ENCODE measurements around the gene FAM200B.

FAM200B gene

DNA sequence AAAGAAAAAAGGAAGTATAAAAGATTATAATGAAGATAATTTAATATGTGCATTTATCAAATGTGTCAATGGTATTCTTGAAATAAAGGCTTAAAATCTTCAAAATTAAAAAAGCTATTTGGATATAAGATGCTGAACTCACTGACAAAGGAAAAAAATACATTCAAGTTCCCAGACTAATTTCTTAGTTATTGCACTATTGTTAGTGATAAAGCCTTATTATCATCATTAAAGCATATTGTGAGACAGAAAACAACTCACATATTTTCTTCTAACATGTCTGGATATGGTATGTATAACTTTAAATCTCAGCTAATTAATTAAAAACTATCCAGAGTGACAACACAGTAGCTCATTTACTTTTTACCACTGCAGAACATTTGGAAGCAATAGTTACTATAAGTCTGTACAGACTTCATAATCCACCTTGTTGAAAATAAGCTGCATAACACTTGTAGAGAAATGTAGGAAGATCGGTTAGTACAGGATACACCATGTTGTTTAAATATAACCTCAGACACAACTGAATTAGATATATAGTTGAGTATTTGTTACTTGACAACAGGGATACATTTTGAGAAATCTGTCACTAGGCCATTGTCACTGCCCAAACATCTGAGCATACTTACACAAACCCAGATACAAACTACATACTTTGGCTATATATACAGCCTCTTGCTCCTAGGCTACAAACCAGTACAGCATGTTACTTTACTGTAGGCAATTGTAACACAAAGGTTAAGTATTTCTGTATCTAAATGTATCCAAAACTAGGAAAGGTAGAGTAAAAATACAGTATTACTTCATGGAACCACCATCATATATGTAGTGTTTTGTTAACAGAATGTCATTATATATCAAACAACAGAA, 12.8 kb upstream of the FAM200B start:
- DNase-seq (ENCODE audit: low spot score) = no peak

DNA sequence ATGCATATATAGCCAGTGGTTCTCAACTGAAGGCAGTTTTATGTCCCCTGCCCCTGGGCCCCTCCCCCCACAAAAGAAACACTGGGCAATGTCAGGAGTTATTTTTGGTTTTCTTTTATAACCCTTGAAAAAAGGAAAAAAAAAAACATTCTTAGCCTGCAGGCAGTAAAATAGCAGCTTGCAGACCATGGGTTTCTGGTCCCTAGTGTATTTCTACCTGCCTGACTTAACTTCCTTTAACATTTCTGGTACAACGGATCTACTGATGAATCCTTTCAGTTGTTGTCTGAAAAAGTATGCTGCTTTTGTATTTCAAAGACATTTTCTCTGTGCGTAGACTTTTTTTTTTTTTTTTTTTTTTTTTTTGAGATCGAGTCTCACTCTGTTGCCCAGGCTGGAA, 11.1 kb upstream of the FAM200B start:
- DNase-seq (ENCODE audit: low spot score) = no peak

DNA sequence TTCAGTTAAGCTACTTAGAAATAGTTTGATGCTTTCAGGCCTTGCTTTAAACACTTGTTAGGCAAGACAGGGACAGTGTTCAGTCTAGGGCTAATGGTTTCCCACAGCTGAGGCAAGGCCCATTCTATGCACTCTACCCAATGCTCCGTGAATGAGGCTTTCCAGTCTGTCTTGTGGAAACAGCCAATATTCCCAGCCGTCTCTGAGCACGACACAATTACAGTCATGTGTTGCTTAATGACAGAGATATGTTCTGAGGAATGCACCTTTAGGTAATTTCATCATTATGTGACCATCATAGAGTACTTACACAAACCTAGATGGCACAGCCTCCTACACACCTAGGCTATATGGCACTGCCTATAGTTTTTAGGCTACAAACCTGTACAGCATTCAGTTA, 9.5 kb upstream of the FAM200B start:
- DNase-seq (ENCODE audit: low spot score) = no peak

DNA sequence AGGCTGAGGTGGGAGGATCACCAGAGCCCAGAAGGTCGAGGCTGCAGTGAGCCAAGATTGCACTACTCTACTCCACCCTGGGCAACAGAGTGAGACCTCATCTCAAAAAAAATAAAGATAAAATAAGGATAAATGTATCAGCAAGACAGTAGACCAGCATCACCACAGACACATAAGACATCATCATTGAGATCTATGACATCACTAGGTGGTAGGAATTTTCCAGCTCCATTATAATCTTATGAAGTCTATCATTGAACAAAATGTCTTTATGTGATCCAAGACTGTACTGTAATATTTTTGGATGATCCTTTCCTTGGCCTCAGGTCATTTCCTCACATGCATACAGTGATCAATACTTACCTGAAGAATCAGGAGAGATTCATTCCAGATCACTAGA, 8.3 kb upstream of the FAM200B start:
- no peak for DNase-seq (ENCODE audit: low spot score)

DNA sequence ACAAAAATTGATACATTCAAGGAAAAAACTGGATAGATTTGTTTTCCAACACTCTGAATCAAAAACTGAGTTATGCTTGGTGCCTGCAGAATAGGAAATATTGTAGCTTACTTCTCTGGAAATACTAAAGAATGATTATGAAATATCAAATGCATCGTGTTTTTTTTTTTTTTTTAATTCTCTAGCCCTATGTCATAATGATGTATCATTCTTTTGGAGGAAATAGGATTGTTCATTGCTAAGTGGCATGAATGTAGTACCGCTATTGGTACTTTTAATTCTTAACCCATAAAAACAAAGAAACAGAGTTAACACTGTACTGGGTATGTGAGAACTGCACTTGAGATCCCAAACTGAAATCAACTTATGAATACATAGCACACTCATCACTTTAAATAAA, 7.6 kb upstream of the FAM200B start:
- DNase-seq (ENCODE audit: low spot score) = no peak

DNA sequence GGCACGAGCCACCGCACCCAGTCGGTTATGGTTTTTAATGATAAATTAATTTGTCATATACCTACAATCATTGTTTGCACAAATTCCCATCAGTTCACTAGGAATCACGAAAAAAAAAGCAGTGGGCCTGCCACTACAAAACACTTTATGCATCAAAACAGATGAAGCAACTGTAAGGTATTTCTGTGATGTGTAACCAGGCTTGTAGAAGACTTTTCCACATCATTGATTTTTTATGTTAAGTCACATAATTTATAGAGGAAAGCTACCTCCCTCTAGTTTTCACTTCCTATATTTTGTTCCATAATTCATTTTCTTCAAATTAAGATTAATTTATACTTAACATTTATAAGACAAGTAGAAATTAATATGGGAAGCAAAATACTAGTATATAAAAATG, 6.7 kb upstream of the FAM200B start:
- DNase-seq (ENCODE audit: low spot score) = no peak

DNA sequence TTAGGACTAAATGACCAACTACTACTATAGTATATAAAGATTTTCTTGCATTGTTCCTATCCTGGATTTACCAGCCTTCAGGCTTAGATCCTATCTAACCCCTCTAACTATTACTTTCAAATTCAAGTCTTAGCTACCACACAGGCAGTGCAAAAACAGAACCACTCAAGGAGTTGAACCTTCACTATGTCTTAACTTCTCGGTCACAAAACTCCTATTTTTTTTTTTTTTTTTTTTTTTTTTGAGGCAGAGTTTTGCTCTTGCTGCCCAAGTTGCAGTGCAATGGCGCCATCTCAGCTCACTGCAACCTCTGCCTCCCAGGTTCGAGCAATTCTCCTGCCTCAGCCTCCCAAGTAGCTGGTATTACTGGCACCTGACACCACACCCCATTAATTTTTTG, 6.3 kb upstream of the FAM200B start:
- no peak for DNase-seq (ENCODE audit: low spot score)

DNA sequence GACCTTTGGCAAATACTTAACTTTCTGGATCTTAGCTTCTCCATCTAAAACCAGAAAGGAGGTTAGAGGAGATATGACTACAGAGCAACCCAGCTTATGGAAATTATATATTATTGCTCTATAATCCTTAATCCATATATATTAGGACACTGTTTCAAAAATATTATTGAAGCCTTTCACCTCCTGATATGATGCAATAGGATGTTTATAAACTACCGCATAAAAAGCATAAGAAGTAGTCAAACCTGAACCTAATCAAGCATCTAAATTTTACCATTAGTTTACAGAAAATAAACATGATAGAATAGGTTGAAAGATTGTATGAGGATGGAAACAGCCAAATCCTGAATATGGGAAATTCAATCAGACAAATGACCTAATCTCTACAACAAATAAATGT, 5.6 kb upstream of the FAM200B start:
- no peak for DNase-seq (ENCODE audit: low spot score)

DNA sequence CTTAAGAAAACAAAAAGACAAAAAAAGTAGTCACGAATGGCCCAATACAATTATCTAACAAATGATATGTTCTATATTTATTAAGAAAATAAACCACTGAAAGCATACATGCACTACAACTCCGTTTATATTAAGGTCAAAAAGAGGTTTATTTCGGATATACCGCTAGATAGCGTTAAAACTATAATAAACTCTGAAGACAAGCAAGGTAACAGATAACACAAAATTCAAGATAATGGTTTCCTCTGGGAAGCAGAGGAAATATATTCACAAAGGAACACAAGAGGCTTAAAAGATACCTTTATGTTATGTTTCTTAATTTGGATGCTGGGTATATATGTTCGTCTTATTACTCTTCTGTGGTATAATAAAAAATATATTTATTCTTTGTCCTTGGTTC, 4.7 kb upstream of the FAM200B start:
- DNase-seq (ENCODE audit: low spot score) = no peak

DNA sequence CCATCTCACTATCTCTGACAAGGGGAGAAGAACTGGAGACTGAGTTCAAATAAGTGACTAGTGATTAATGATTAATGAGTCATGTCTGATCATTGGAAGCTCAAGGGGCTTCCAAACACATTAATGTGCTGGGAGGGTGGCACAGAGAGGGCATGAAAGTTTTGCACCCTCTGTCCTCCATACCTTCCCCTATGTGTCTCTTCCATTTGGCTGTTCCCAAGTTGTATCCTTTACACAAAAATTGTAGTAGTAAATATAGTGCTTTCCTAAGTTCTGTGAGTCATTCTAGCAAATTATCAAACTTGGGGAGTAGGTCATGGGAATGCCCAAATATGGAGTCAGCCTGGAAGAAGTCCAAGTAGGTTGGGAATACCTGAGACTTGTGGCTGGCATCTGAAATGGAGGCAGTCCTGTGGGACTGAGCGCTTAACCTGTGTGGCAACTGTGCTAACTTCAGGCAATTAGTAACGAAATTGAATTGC, 4.1 kb upstream of the FAM200B start:
- no peak for DNase-seq (ENCODE audit: low spot score)

DNA sequence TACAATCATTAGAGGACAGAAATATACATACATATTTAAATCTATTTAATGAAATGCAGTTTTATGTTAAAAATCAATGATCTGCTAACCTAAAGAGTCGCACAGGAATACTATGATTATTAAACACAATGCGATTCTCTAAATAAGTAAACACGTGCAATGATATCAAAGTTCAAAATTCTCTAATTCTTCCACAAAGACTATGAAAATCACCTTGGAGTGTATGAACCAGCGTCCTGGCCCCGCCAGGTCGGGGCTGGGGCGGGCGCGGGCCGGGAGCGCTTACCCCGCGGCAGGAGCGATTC, 608 bp upstream of the FAM200B start:
- DNase-seq (ENCODE audit: low spot score) = no peak

DNA sequence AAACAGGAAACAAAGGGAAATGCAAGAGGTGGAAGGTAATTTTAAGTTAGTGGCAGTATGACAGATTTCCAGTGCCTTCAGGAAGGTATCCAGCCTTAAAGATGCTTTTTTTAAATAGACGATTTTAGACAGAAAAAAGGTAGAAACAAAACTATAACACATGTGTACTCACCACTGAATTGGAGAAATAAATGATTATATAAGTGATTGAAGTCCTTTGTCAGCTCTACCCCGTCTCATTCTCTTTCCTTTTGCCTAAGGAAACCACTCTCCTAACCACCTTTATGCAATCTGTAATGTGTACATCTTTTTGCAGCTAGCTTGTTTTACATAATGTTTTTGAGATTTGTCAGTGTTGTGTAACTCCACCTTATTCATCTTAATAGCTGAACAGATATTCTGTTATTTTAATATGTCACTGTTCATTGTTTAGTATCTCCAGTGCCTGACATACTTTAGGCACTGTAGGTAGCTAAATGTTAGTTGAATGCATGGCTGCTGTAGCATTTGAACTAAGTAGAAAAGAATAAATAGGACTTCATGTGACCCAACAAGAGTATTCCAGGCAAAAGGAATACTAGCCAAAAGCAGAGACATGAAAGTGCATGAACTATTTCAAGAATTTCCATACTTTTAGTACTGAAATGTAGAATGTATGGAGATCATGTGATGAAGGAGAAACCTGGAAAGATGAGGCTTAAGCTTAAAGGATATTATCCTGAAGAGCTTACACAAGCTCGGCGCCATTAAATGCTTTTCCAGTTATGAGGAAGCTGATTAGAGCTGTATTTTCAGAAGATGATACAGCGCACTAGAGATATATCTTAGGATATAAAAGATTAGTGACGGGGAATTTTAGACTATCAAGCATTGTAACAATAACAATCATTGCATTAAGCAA, 865 bp downstream of the FAM200B start:
- DNase-seq (ENCODE audit: low spot score) = no peak

DNA sequence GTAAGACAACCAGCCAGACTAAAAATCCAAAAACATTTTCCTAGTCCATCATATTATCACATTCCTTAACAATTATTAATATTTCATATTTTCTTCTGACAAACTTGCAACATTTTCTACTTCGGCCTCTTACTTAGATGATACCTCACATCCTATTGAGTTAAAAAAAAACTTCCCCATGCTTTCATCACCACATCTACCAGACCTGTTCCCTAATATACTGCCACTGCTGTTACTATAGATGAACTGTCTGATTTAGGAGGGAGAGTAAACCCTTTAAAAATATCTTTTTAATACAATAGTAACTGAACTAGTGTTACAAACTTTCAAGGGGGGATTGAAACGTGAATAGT, 1.5 kb downstream of the FAM200B start:
- no peak for DNase-seq (ENCODE audit: low spot score)

DNA sequence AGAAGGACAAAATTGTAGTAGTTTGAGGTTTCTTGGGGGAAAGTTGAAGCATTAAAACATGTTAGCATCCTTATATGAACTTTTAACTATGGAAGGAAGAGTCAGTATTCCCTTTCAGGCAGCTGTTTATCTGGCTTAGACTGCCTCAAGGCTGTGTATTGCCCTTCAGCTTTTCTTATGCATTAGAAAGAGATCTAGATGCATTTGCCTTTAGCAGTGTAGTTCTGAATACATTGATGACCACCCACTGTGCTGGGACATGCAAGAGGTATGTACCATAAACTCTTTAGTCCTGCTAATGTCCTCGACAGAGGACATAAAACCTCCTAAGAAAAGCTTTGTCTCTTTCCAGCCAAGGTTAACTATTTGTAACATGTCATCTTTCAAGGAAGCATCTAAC, 2.9 kb downstream of the FAM200B start:
- no peak for DNase-seq (ENCODE audit: low spot score)

DNA sequence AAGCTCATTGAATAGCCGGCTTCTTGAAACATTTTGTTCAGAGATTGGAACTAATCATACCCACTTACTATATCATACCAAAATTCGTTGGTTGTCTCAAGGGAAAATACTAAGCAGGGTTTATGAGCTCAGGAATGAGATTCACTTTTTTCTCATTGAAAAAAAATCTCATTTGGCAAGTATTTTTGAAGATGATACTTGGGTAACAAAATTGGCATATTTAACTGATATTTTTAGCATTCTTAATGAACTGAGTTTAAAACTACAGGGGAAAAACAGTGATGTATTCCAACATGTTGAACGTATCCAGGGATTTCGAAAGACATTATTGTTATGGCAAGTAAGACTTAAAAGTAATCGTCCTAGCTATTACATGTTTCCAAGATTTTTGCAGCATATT, 6.4 kb downstream of the FAM200B start:
- no peak for DNase-seq (ENCODE audit: low spot score)

DNA sequence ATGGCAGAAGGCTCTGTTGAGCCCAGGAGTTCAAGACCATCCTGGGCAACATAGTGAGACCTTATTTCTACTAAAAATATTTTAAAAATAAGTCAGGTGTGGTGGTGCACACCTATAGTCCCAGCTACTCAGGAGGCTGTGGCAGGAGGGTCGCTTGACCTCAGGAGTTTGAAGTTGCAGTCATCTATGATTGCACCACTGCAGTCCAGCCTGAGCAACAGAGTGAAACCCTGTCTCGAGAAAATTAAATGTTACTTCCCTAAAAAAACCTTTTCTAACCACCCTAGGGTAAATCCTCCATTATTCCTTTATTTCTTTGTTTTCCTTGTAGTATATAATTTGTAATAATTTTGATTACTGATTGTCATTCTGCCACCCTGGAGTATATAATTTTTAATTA, 7.9 kb downstream of the FAM200B start:
- no peak for DNase-seq (ENCODE audit: low spot score)

DNA sequence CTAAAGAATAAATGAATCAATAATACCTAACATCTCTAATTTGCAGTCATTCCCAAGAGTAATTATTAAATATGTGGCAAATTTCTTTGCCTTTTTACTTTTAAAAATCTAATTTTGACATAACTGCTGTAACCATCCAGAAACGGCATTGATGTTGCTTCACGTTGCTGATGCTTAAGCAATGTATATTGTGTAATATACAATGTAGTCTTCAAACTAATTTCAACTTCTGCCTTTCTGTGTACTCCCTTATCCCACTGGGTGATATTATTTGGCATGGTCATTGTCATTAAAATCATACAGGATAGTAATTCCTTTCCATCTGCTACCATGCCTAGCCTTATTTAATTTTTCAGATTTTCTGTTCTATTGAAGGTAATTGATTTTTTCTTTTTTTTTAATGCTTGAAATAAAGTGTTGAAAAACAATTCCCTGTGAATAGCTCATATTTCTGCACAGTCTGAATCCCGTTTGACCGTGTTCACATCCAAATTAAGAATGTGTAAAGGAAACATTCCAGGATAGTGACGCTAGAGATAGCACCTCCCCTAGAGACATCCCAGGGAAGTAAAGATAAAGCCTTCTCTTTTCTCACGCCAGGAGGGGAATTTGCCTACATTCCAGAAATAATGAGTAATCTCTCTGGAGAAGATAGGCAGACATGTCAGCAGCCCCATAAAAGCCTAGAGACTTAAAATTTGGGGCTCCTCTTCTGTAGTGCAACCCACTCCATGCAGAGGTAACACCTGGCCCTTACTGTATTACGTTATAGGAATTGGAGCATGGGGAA, 8.6 kb downstream of the FAM200B start:
- DNase-seq (ENCODE audit: low spot score) = peak; percentile 65

DNA sequence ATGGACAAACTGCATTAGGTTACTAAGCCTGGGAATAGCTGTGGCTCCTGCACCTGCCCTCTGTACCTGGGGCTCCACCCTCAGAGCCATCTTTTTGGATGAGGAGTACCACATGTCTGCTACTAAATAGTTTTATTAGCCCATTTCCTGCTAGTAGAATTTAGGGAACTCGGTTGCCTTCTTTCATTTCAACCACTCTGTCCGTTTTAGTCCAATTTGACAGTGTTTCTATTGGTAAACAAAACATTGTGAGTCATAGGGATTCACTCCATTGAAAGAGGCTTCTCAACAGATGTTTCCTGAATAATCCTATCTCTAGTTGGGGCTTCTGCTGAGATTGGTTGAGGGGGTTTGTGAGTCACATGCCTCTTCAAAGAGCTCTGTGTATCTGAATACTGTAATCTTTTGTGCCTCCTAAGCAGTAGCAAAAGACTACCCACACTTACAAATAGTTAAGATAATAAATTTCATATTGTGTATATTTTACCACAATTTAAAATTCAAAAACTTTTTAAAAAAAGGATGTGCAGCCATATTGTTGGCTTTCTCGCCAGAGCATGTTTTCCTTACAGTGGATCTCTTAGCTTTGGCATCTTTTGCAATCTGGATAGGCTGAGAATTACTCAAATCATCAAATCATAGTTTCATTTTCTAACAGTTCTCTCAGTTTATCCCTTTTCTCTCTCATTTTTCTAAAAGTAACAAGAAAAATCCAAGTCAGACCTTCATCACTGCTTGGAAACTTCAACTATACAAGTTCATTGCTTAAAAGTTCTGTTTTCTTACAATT, 9.9 kb downstream of the FAM200B start:
- no peak for DNase-seq (ENCODE audit: low spot score)

DNA sequence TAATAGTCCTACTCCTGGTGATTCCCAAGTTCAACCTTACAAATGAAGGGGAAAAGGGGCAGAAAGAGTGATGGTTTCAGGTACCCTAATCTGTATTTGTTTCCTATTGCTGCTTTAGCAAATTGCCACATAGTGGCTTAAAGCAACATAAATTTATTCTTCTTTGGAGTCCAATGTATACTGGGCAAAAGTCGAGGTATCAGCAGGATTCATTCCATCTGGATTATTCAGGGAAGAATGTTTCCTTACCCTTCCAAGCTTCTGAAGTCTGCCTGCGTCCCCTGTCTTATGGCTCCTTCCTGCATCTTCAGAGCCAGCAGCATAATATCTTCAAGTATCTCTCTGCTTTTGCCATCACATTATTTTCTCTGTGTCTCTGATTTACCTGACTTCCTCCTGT, 11.0 kb downstream of the FAM200B start:
- no peak for DNase-seq (ENCODE audit: low spot score)

DNA sequence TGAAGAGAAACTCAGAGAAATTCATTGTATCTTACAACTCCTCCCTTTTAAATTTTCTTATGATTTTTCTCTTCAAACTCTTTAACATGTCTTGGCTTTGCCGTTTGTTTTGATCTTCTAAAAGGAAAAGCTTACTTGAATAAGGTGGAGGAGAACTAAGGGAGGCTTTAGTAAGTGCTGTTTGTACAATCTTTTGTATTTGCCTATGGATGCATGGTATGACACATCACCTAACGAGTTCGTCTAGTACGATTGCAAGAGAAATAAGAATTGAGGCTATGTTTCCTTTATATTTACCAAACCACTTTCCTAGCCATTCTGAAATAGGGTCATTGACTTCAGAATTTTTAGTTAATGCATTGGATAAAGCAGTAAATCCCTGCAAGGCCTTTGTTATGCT, 12.8 kb downstream of the FAM200B start:
- no peak for DNase-seq (ENCODE audit: low spot score)

DNA sequence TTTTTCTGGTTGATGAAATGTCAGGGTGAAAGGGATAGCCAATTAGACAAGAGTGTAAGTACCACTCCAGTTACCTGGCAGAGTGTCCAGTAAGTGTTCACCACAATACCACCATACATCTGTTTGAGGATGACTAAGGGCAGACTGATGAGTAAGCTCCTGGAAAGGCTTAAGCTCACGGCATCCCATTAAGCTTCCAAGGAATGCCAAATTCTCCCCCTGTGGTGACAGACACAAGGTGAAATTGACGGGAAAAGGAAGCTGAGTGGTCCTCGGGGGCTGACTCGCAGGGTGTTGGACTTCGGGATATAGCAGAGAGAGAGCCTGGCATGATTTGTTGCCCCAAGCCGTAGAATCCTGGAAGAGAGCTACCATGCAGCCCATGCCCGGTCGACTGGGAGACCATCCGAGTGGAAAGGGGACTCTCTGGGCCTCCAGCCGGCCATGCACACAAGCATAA, 13.6 kb downstream of the FAM200B start:
- peak; percentile 72 for DNase-seq (ENCODE audit: low spot score)

DNA sequence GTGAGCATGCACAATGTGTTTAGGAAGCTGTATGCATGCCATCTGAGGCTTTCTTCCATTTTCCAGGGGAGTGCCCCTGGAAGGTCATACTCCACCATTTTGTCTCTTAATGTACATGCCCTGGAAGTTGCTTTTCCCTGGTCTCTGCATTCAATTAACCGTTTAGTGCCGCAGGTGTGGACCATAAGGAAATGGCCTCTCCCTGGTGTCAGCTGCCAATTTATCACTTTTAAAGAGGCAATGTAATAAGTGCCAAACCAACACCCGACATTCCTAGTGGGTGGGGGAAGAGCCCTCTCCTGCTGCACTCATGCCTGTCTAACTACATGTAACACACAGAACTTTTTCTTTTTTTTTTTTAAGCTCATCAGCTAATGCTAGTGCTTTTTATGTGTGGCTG, 14.1 kb downstream of the FAM200B start:
- DNase-seq (ENCODE audit: low spot score) = no peak

All from AG08396 (cell line).